SK-N-SH treated with all-trans-retinoic acid at 6 μM for 48 hours (cell line): ENCODE data around the gene UBASH3B.

Experiments used
- ATAC-seq: fragments of 200-7000 bp; cut with Tn5 transposase; 3 replicates; pipeline ENCODE4 v1.9.1; 2020; ENCODE audit warnings: mild to moderate bottlenecking, moderate library complexity
- ARNTL ChIP-seq: fragments of 450-650 bp; formaldehyde crosslinking; IDR thresholded peaks from 2 replicates; pipeline ENCODE4 v1.5.0; 2020; ENCODE audit warnings: low read depth, mild to moderate bottlenecking, moderate library complexity, borderline replicate concordance
- BACH2 ChIP-seq: fragments of 250-450 bp; sonication (Bioruptor Pico); IDR thresholded peaks from 2 replicates; pipeline ENCODE4 v1.9.0; 2021; ENCODE audit warnings: mild to moderate bottlenecking, borderline replicate concordance
- CSDC2 ChIP-seq: fragments of 250-450 bp; sonication (Bioruptor Pico); IDR thresholded peaks from 2 replicates; pipeline ENCODE4 v1.5.0; 2020; ENCODE audit warnings: mild to moderate bottlenecking, moderate library complexity
- ESRRG ChIP-seq: fragments of 250-450 bp; sonication (Bioruptor Pico); IDR thresholded peaks from 2 replicates; pipeline ENCODE4 v1.6.1; 2021; ENCODE audit warnings: mild to moderate bottlenecking
- GLIS3 ChIP-seq: fragments of 250-450 bp; sonication (Bioruptor Pico); IDR thresholded peaks from 2 replicates; pipeline ENCODE4 v1.5.0; 2020; ENCODE audit warnings: mild to moderate bottlenecking, moderate library complexity
- ISL1 ChIP-seq: fragments of 250-450 bp; sonication (Bioruptor Pico); IDR thresholded peaks from 2 replicates; pipeline ENCODE4 v2.1.2; 2022; ENCODE audit warnings: mild to moderate bottlenecking, moderate library complexity
- PATZ1 ChIP-seq: fragments of 250-450 bp; sonication (Bioruptor Pico); IDR thresholded peaks from 2 replicates; pipeline ENCODE4 v1.8.0; 2020; ENCODE audit warnings: mild to moderate bottlenecking, moderate library complexity, borderline replicate concordance
- PPARA ChIP-seq: fragments of 250-450 bp; sonication (Bioruptor Pico); IDR thresholded peaks from 2 replicates; pipeline ENCODE4 v1.5.0; 2020; ENCODE audit warnings: mild to moderate bottlenecking, borderline replicate concordance
- RARB ChIP-seq: fragments of 250-450 bp; sonication (Bioruptor Pico); IDR thresholded peaks from 2 replicates; pipeline ENCODE4 v1.8.0; 2021; ENCODE audit warnings: mild to moderate bottlenecking, moderate library complexity
- ZC3H10 ChIP-seq: fragments of 250-450 bp; sonication (Bioruptor Pico); IDR thresholded peaks from 2 replicates; pipeline ENCODE4 v1.5.1; 2021; ENCODE audit warnings: mild to moderate bottlenecking, moderate library complexity
- ZNF565 ChIP-seq: fragments of 450-650 bp; formaldehyde crosslinking; conservative IDR thresholded peaks from 2 replicates; pipeline ENCODE4 v1.5.0; 2020; ENCODE audit warnings: low read depth, mild to moderate bottlenecking, moderate library complexity
- ZNF70 ChIP-seq: fragments of 450-650 bp; formaldehyde crosslinking; IDR thresholded peaks from 2 replicates; pipeline ENCODE4 v1.5.0; 2020; ENCODE audit warnings: mild to moderate bottlenecking, moderate library complexity
- TF ChIP-seq, protein P1 (sequence below): fragments of 250-450 bp; sonication (Bioruptor Pico); IDR thresholded peaks from 2 replicates; pipeline ENCODE4 v1.5.1; 2021; ENCODE audit warnings: mild to moderate bottlenecking, moderate library complexity
- TF ChIP-seq, protein P2 (sequence below): fragments of 250-450 bp; sonication (Bioruptor Pico); IDR thresholded peaks from 2 replicates; pipeline ENCODE4 v1.5.0; 2020; ENCODE audit warnings: mild to moderate bottlenecking, moderate library complexity
- TF ChIP-seq, protein P3 (sequence below): fragments of 250-450 bp; sonication (Bioruptor Pico); IDR thresholded peaks from 2 replicates; pipeline ENCODE4 v1.5.1; 2020; ENCODE audit warnings: low read depth, mild to moderate bottlenecking, moderate library complexity

Gene UBASH3B

DNA sequence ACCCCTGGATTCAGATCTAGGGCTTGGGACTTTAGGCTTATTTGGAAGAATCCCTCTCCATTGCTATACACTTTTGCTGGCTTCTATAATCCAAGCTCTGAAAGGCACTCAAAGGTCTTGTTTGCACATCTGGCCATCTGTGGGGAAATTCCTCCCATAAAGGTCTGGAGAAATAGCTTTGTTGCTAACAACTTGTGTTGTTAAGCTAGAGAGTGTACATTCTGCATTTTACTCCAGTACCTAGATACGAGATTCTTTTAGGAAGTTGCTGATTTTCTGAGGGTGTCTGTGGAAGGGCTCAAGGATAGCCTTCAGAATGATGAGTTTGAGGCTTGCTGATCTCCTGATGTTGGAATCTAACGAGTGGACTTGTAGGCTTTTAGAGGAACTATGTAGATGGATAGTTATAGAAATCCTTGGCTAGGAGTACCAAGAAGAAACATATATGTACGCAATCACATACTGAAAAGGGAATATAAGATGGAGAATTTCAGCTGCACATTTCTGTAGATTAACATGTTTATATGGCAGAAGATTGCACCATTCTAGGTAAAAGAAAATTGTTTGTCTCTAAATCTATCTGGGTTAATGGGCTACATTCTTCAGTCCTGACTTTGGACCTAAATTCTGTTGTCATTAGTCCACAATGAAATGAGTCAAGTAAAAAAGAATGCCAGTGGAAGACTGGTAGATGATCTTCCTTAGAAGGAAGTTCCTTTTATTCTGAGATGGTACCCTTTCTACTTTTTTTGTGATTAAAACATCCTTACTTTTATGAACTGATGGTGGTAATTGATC lies 51.0 kb downstream of the UBASH3B start:
- ATAC-seq = peak; percentile 49
- no peak for TF ChIP-seq CSDC2
- TF ChIP-seq, all 23 proteins: peak for 0

- no peak for ATAC-seq
- TF ChIP-seq ARNTL (CRISPR knock-in tag) (no peak), ZC3H10 (no peak), CSDC2 (no peak)
These were observed 51.6 kb downstream of the UBASH3B start for GRCh38 chr11:122707111-122707510.

DNA sequence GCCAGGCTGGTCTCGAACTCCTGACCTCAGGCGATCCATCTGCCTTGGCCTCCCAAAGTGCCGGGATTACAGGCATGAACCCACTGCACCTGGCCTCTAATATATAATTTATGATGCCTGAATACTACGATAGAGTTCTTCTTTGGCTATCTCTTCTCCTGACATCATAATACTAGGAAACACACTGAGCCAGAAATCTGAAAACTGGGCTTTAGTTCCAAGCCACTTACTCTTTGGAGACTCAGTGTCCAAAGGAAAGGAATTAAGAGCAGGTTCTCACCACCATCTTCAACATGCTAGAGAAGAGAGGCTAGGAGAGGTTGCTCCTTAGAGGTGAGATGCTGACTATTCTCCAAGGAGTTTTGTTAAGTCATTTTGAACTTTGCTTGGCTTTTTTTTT lies 52.4 kb downstream of the UBASH3B start:
- no peak for ATAC-seq
- TF ChIP-seq ZNF70 (CRISPR knock-in tag) (no peak), GLIS3 (CRISPR knock-in tag) (no peak), RARB (CRISPR knock-in tag) (no peak), ESRRG (CRISPR knock-in tag) (no peak)
- TF ChIP-seq, protein P1, sequence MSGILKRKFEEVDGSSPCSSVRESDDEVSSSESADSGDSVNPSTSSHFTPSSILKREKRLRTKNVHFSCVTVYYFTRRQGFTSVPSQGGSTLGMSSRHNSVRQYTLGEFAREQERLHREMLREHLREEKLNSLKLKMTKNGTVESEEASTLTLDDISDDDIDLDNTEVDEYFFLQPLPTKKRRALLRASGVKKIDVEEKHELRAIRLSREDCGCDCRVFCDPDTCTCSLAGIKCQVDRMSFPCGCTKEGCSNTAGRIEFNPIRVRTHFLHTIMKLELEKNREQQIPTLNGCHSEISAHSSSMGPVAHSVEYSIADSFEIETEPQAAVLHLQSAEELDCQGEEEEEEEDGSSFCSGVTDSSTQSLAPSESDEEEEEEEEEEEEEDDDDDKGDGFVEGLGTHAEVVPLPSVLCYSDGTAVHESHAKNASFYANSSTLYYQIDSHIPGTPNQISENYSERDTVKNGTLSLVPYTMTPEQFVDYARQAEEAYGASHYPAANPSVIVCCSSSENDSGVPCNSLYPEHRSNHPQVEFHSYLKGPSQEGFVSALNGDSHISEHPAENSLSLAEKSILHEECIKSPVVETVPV = no peak
- TF ChIP-seq, protein P2, sequence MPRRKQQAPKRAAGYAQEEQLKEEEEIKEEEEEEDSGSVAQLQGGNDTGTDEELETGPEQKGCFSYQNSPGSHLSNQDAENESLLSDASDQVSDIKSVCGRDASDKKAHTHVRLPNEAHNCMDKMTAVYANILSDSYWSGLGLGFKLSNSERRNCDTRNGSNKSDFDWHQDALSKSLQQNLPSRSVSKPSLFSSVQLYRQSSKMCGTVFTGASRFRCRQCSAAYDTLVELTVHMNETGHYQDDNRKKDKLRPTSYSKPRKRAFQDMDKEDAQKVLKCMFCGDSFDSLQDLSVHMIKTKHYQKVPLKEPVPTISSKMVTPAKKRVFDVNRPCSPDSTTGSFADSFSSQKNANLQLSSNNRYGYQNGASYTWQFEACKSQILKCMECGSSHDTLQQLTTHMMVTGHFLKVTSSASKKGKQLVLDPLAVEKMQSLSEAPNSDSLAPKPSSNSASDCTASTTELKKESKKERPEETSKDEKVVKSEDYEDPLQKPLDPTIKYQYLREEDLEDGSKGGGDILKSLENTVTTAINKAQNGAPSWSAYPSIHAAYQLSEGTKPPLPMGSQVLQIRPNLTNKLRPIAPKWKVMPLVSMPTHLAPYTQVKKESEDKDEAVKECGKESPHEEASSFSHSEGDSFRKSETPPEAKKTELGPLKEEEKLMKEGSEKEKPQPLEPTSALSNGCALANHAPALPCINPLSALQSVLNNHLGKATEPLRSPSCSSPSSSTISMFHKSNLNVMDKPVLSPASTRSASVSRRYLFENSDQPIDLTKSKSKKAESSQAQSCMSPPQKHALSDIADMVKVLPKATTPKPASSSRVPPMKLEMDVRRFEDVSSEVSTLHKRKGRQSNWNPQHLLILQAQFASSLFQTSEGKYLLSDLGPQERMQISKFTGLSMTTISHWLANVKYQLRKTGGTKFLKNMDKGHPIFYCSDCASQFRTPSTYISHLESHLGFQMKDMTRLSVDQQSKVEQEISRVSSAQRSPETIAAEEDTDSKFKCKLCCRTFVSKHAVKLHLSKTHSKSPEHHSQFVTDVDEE (CRISPR knock-in tag) = no peak
- TF ChIP-seq, protein P3, sequence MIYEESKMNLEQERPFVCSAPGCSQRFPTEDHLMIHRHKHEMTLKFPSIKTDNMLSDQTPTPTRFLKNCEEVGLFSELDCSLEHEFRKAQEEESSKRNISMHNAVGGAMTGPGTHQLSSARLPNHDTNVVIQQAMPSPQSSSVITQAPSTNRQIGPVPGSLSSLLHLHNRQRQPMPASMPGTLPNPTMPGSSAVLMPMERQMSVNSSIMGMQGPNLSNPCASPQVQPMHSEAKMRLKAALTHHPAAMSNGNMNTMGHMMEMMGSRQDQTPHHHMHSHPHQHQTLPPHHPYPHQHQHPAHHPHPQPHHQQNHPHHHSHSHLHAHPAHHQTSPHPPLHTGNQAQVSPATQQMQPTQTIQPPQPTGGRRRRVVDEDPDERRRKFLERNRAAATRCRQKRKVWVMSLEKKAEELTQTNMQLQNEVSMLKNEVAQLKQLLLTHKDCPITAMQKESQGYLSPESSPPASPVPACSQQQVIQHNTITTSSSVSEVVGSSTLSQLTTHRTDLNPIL (CRISPR knock-in tag) = no peak

GRCh38 chr11:122709039-122709760 lies 53.7 kb downstream of the UBASH3B start:
- TF ChIP-seq RARB (CRISPR knock-in tag) = no peak
- TF ChIP-seq PPARA (CRISPR knock-in tag) = no peak
- TF ChIP-seq, protein P1 = no peak
- TF ChIP-seq ESRRG (CRISPR knock-in tag) = no peak
- TF ChIP-seq, protein P3 (CRISPR knock-in tag) = no peak
- TF ChIP-seq PATZ1 (CRISPR knock-in tag) = no peak
- TF ChIP-seq BACH2 (CRISPR knock-in tag) = no peak
- TF ChIP-seq ZNF70 (CRISPR knock-in tag) = no peak
- TF ChIP-seq ZNF565 (CRISPR knock-in tag) = no peak
- no peak for TF ChIP-seq GLIS3 (CRISPR knock-in tag)
- no peak for TF ChIP-seq ISL1
- peak; percentile 23; the same call in 2 of the 3 replicates for ATAC-seq
